GM12878 (cell line): ENCODE measurements around the gene TTYH3. TPM values are rescaled to one million over a fixed set of nuclear protein-coding genes. Genes with fewer than 3 reads are reported as not detected.

Experiments used
- BCL11A ChIP-seq: IDR thresholded peaks from 2 replicates; pipeline ENCODE4 v1.6.1; 2011; ENCODE audit warnings: low read depth, low read length
- CEBPB ChIP-seq, 2 experiments: fragments of 150-350 bp in 1 of 2; IDR thresholded peaks; 2 replicates each; pipeline ENCODE4 v1.6.1; 2012 to 2014; ENCODE audit warnings: low read depth in 2 of 2, low read length in 2 of 2, borderline replicate concordance in 1 of 2, inconsistent platforms in 1 of 2
- EP300 ChIP-seq, 2 experiments: fragments of 150-350 bp in 1 of 2; IDR thresholded peaks; 2 replicates each; pipeline ENCODE4 v1.6.1; 2011 to 2012; ENCODE audit warnings: low read depth in 2 of 2, low read length in 2 of 2, borderline replicate concordance in 1 of 2, improper control_type of control experiment in 1 of 2, inconsistent platforms in 1 of 2; ENCODE audit not compliant: control insufficient read depth in 1 of 2
- ETV6 ChIP-seq, 2 experiments: fragments of 450-650 bp in 1 of 2; IDR thresholded peaks in 1 of 2; conservative IDR thresholded peaks in 1 of 2; 2 replicates each; pipeline ENCODE4 v1.6.1; 2014; ENCODE audit warnings: antibody characterized with exemption in 1 of 2, borderline replicate concordance in 1 of 2, low read depth in 1 of 2, mild to moderate bottlenecking in 1 of 2, moderate library complexity in 1 of 2
- FOXM1 ChIP-seq: IDR thresholded peaks from 2 replicates; pipeline ENCODE4 v1.6.1; 2012; ENCODE audit warnings: low read depth, mild to moderate bottlenecking, inconsistent platforms, low read length, moderate library complexity
- JUNB ChIP-seq: IDR thresholded peaks from 2 replicates; pipeline ENCODE4 v1.6.1; 2016; ENCODE audit warnings: antibody characterized with exemption, mild to moderate bottlenecking
- KLF5 ChIP-seq: fragments of 450-650 bp; IDR thresholded peaks from 2 replicates; pipeline ENCODE4 v1.6.1; 2014; ENCODE audit warnings: mild to moderate bottlenecking; ENCODE audit not compliant: partially characterized antibody
- MXI1 ChIP-seq: fragments of 150-350 bp; IDR thresholded peaks from 2 replicates; pipeline ENCODE4 v1.6.1; 2011; ENCODE audit warnings: low read depth, mild to moderate bottlenecking, inconsistent platforms, low read length, improper control_type of control experiment
- MYB ChIP-seq: fragments of 150-350 bp; IDR thresholded peaks from 2 replicates; pipeline ENCODE4 v1.6.1; 2014; ENCODE audit warnings: mild to moderate bottlenecking, low read depth, low read length, borderline replicate concordance
- NBN ChIP-seq: fragments of 450-650 bp; IDR thresholded peaks from 2 replicates; pipeline ENCODE4 v1.6.1; 2016
- NFYA ChIP-seq: IDR thresholded peaks from 2 replicates; pipeline ENCODE4 v1.6.1; 2011; ENCODE audit warnings: low read depth, mild to moderate bottlenecking, low read length, improper control_type of control experiment, borderline replicate concordance
- NR2F1 ChIP-seq: fragments of 450-650 bp; conservative IDR thresholded peaks from 2 replicates; pipeline ENCODE4 v1.6.1; 2017; ENCODE audit warnings: mild to moderate bottlenecking
- POLR2AphosphoS2 ChIP-seq: IDR thresholded peaks from 2 replicates; pipeline ENCODE4 v1.6.1; 2011; ENCODE audit warnings: low read depth, mild to moderate bottlenecking, low read length, improper control_type of control experiment, moderate library complexity
- POLR2AphosphoS5 ChIP-seq: IDR thresholded peaks from 2 replicates; pipeline ENCODE4 v1.6.1; 2011; ENCODE audit warnings: mild to moderate bottlenecking, low read length, inconsistent platforms
- RELB ChIP-seq: fragments of 450-650 bp; IDR thresholded peaks from 2 replicates; pipeline ENCODE4 v1.6.1; 2017; ENCODE audit warnings: low read depth, mild to moderate bottlenecking, moderate library complexity
- RUNX3 ChIP-seq: IDR thresholded peaks from 2 replicates; pipeline ENCODE4 v1.6.1; 2012; ENCODE audit warnings: low read length, inconsistent platforms
- SIN3A ChIP-seq: IDR thresholded peaks from 2 replicates; pipeline ENCODE4 v1.6.1; 2012; ENCODE audit warnings: low read depth, low read length, improper control_type of control experiment
- SMAD5 ChIP-seq: IDR thresholded peaks from 2 replicates; pipeline ENCODE4 v1.6.1; 2016; ENCODE audit warnings: antibody characterized with exemption, low read depth
- SPI1 ChIP-seq: IDR thresholded peaks from 2 replicates; pipeline ENCODE4 v1.6.1; 2011; ENCODE audit warnings: low read depth, mild to moderate bottlenecking, low read length, moderate library complexity, borderline replicate concordance; ENCODE audit not compliant: insufficient read depth
- SREBF1 ChIP-seq: IDR thresholded peaks from 2 replicates; pipeline ENCODE4 v1.6.1; 2012; ENCODE audit warnings: mild to moderate bottlenecking, low read length
- polyA plus RNA-seq, 11 experiments: library from polyadenylated mRNA; depleted of rRNA in 4 of 11; unstranded in 6 of 11; stranded (reverse) in 5 of 11; fragments of >200 nt; fragmentation: Nextera tagmentation in 4 of 11; fragmentation: Illumina TruSeq in 1 of 11; extraction: Ambion mirVana in 4 of 11; extraction: Trizol in 1 of 11; gene quantifications; 1 replicate in 1 of 11; 2 replicates in 10 of 11; pipeline versions ENCODE4 v1.2.1 to v1.2.3, GENCODE V29; 2011 to 2016; ENCODE audit warnings: inconsistent platforms in 2 of 11, missing spikeins in 2 of 11, low read depth in 1 of 11
- total RNA-seq, 4 experiments: library from RNA; depleted of rRNA in 3 of 4; stranded (reverse); fragments of >200 nt in 3 of 4; fragmentation: Illumina TruSeq in 1 of 4; extraction: Trizol in 1 of 4; gene quantifications; 2 replicates each; pipeline versions ENCODE4 v1.2.1 to v1.2.3, GENCODE V29; 2013 to 2021
- TF ChIP-seq, protein P1 (sequence below): IDR thresholded peaks from 2 replicates; pipeline ENCODE4 v1.6.1; 2011; ENCODE audit warnings: borderline replicate concordance, low read depth, mild to moderate bottlenecking, moderate library complexity, low read length; ENCODE audit not compliant: insufficient read depth, poor library complexity, severe bottlenecking
- TF ChIP-seq, protein P2 (sequence below): fragments of 450-650 bp; IDR thresholded peaks from 2 replicates; pipeline ENCODE4 v1.6.1; 2017; ENCODE audit warnings: mild to moderate bottlenecking, moderate library complexity

TTYH3 gene
- total and polyA plus RNA-seq, 10 of the 15 experiments (the other 5 are each of a cell fraction or from before 2014, with no cell fraction given): 0.79 to 71.4 (median 10.5) TPM

DNA sequence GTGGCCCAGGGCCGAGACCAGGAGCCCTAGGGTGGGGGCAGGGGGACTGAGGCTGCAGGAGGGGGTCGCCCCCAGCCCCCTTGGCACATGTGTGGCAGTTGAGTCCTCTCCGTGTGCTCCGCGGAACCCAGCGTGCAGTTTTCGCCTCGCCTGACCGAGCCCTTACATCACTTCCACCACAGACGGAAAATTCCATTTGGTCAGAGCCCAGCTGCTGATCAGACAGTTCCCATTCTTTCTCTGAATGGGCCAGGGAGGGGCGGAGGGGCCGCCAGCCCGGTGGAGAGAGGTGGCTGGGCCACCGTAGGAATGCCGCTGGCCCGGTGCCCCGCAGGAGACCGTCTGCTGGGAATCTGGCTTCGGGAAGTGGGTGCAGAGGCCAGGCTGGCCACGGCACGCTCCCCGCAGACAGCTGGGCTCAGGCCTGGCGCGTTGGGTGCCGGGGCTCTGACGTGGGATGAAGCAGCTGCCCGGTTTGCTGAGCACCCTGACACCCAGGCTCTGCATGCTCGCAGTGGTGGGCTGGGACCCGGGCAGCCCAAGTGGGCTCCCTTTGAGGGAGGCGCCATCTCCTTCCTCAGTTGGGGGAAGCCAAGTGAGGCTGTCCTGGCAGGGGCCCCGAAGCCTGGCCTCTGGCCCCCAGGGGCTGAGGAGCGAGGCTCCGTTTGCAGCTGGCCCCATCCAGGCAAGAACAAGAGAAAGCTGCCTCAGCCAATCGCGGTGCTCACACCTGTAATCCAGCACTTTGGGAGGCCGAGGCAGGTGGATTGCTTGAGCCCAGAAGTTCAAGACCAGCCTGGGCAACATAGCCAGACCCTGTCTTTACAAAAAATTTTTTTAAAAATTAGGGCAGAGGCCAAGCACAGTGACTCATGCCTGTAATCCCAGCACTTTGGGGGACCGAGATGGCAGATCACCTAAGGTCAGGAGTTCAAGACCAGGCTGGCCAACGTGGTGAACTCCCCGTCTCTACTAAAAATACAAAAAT is 9.9 kb downstream of the TTYH3 start (continued):
- TF ChIP-seq SPI1 (peak; percentile 35; the same call in 1 of the 2 replicates), ETV6 (conservative IDR thresholded peaks at IDR 0.05 in 1 of 2, IDR thresholded peaks at IDR 0.05 in 1 of 2; ENCODE audit: borderline replicate concordance in 1 of 2, low read depth in 1 of 2) (no peak; a peak in 1 of 4 replicates), MYB (no peak), SIN3A (no peak), POLR2AphosphoS2 (no peak), FOXM1 (no peak), SREBF1 (no peak), RUNX3 (peak; percentile 89), JUNB (no peak; the same call in 1 of the 2 replicates), NR2F1 (peak; percentile 31; the same call in 1 of the 2 replicates), MXI1 (0 out of 2 replicates have a peak, but pooled peaks have one; percentile 45), NFYA (no peak), KLF5 (no peak), CEBPB (IDR thresholded peaks at IDR 0.05; ENCODE audit: borderline replicate concordance in 1 of 2, low read depth in 2 of 2, low read length in 2 of 2) (no peak), RELB (peak; percentile 76), SMAD5 (no peak), EP300 (IDR thresholded peaks at IDR 0.05; ENCODE audit: borderline replicate concordance in 1 of 2, control insufficient read depth in 1 of 2, low read depth in 2 of 2, low read length in 2 of 2) (peak; percentile 77 to 91), BCL11A (no peak), NBN (peak; percentile 72; the same call in 1 of the 2 replicates), POLR2AphosphoS5 (no peak)
- TF ChIP-seq, protein P1, sequence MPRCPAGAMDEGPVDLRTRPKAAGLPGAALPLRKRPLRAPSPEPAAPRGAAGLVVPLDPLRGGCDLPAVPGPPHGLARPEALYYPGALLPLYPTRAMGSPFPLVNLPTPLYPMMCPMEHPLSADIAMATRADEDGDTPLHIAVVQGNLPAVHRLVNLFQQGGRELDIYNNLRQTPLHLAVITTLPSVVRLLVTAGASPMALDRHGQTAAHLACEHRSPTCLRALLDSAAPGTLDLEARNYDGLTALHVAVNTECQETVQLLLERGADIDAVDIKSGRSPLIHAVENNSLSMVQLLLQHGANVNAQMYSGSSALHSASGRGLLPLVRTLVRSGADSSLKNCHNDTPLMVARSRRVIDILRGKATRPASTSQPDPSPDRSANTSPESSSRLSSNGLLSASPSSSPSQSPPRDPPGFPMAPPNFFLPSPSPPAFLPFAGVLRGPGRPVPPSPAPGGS: peak; percentile 17
- TF ChIP-seq, protein P2, sequence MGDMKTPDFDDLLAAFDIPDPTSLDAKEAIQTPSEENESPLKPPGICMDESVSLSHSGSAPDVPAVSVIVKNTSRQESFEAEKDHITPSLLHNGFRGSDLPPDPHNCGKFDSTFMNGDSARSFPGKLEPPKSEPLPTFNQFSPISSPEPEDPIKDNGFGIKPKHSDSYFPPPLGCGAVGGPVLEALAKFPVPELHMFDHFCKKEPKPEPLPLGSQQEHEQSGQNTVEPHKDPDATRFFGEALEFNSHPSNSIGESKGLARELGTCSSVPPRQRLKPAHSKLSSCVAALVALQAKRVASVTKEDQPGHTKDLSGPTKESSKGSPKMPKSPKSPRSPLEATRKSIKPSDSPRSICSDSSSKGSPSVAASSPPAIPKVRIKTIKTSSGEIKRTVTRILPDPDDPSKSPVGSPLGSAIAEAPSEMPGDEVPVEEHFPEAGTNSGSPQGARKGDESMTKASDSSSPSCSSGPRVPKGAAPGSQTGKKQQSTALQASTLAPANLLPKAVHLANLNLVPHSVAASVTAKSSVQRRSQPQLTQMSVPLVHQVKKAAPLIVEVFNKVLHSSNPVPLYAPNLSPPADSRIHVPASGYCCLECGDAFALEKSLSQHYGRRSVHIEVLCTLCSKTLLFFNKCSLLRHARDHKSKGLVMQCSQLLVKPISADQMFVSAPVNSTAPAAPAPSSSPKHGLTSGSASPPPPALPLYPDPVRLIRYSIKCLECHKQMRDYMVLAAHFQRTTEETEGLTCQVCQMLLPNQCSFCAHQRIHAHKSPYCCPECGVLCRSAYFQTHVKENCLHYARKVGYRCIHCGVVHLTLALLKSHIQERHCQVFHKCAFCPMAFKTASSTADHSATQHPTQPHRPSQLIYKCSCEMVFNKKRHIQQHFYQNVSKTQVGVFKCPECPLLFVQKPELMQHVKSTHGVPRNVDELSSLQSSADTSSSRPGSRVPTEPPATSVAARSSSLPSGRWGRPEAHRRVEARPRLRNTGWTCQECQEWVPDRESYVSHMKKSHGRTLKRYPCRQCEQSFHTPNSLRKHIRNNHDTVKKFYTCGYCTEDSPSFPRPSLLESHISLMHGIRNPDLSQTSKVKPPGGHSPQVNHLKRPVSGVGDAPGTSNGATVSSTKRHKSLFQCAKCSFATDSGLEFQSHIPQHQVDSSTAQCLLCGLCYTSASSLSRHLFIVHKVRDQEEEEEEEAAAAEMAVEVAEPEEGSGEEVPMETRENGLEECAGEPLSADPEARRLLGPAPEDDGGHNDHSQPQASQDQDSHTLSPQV: no peak
